OCI-LY1 (cell line): ENCODE measurements around the gene SMIM33.

ENCODE experiments used
- EZH2 ChIP-seq: fragments of 200-600 bp; sonication (generic), shearing (Covaris generic); IDR thresholded peaks from 2 replicates; pipeline ENCODE4 v1.8.0; 2017; ENCODE audit warnings: borderline replicate concordance, mixed run types, mild to moderate bottlenecking, antibody characterized with exemption, low read length, moderate library complexity, mixed read lengths
- TF ChIP-seq, protein P1 (sequence below): fragments of 200-600 bp; sonication (generic), shearing (Covaris generic); IDR thresholded peaks from 2 replicates; pipeline ENCODE4 v1.5.1; 2017; ENCODE audit warnings: mild to moderate bottlenecking, antibody characterized with exemption, low read length, moderate library complexity, mixed read lengths

DNA sequence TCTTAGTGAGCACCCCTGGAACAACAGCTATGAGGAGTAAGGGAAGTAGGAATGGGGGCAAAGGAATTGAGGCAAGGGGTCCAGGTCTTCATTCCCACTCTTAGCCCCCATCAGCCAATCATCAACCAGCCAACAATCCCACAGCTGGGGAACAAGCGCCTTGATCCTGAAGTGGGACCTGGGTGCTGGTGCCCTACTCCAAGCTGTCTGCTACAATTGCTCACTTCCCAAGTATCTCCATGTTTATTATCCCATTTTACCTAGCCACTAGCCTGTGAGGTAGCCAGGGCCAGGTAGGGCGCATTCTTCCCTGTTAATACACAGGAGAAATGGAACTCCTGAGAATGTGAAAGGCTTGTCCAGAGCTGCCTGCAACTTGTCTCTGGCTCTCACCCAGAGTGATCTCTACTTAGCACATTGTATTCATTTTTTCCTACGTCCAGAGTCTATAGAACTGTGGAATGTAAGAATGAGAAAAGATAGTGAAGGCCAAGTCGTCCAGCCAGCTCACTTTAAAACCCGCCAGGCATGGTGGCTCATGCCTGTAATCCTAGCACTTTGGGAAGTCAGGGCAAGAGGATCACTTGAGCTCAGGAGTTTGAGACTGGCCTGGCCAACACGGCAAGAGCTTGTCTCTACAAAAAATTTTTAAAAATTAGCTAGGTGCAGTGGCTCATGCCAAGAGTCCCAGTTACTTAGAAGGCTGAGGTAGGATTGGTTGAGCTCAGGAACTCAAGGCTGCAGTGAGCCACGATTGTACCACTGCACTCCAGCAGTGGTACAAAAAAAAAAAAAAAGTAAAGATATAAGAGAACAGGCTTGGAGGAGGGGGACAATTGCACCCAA is 25.3 kb upstream of the SMIM33 start:
- TF ChIP-seq, protein P1, sequence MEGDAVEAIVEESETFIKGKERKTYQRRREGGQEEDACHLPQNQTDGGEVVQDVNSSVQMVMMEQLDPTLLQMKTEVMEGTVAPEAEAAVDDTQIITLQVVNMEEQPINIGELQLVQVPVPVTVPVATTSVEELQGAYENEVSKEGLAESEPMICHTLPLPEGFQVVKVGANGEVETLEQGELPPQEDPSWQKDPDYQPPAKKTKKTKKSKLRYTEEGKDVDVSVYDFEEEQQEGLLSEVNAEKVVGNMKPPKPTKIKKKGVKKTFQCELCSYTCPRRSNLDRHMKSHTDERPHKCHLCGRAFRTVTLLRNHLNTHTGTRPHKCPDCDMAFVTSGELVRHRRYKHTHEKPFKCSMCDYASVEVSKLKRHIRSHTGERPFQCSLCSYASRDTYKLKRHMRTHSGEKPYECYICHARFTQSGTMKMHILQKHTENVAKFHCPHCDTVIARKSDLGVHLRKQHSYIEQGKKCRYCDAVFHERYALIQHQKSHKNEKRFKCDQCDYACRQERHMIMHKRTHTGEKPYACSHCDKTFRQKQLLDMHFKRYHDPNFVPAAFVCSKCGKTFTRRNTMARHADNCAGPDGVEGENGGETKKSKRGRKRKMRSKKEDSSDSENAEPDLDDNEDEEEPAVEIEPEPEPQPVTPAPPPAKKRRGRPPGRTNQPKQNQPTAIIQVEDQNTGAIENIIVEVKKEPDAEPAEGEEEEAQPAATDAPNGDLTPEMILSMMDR = no peak
- TF ChIP-seq EZH2 = no peak
